HS-27A (cell line): ENCODE data around the gene NRSN2.
"Not testable (repeated sequence)": the region's sequence is repeated elsewhere in the genome, so short reads cannot be mapped to it uniquely, and the experiment has no call there.

ENCODE experiments used
- DNase-seq: peaks from one replicate; pipeline ENCODE4 v3.0.0-alpha.2; 2012; ENCODE audit warnings: low read depth, missing footprints

The NRSN2 gene

DNA sequence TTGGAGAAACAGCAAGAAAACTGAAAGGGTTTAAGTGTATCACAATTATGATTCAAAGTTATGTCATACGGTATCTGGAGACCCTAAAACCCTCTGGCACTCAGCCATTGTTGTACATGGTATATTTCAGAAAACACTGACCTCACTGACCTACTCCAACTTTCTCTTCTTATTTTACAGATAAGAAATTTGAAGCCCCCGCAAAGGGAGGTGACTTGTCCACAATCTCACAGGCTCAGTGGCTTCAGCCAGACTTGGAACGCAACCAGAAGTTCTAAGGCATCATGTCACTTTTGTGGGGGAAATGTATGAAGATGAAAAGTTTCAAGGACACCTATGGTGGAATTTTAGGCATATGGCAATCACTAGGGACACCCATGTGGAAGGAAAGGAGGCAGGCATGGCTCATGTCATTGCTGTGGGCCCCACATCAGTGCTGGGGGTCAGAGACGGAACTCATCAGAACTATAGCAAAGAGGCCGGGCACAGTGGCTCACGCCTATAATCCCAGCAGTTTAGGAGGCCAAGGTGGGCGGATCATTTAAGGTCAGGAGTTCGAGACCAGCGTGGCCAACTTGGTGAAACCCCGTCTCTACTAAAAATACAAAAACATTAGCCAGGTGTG lies 28.5 kb downstream of the NRSN2 start:
- DNase-seq: no peak

DNA sequence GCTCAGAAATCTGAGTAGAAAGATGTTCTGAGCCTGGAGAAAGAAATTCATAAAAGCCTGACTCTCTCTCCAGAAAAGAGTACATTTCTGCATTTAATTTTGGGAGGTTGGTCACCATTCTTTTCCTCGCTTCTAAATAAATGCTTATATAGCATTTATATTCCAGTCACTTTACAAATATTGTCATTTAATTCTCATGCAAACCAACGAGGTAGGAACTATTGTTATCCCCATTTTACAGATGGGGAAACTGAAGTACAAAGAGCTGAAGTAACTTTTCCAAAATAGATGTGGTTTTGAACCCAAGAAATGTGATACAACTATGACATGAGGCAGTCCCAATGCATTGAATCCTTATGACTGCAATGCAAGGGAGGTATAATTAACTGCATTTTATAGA lies 29.2 kb downstream of the NRSN2 start:
- DNase-seq: no peak

DNA sequence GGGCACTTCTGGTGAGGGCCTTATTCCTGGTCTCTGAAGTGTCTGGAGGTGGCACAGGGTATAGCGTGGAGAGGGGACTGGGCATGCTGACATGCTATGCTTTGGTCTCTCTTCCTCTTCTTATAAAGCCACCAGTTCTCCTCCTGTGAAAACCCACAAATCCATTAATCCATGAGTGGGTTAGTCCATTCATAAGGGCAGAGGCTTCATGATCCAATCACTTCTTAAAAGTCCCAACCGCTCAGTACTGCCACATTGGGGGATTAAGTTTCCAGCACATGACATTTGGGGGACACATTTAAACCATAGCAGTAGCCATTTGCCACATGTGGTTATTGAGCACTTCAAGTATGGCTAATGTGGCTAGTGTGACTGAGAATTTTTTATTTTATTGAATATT lies 29.8 kb downstream of the NRSN2 start:
- no peak for DNase-seq

GRCh38 chr20:377578-377977 lies 30.7 kb downstream of the NRSN2 start:
- DNase-seq: not testable (repeated sequence)

DNA sequence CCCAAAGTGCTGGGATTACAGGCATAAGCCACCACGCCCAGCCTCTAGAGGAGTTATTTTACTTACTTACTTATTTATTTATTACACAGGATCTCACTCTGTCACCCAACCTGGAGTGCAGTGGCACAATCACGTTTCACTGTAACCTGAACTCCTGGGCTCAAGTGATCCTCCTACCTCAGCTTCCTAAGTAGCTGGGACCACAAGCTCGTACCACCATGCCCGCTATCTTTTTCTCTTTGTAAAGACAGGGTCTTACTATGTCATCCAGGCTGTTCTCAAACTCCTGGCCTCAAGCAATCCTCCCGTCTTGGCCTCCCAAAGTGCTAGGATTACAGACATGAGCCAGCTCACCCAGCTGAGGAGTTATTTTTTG lies 32.0 kb downstream of the NRSN2 start:
- DNase-seq: no peak

DNA sequence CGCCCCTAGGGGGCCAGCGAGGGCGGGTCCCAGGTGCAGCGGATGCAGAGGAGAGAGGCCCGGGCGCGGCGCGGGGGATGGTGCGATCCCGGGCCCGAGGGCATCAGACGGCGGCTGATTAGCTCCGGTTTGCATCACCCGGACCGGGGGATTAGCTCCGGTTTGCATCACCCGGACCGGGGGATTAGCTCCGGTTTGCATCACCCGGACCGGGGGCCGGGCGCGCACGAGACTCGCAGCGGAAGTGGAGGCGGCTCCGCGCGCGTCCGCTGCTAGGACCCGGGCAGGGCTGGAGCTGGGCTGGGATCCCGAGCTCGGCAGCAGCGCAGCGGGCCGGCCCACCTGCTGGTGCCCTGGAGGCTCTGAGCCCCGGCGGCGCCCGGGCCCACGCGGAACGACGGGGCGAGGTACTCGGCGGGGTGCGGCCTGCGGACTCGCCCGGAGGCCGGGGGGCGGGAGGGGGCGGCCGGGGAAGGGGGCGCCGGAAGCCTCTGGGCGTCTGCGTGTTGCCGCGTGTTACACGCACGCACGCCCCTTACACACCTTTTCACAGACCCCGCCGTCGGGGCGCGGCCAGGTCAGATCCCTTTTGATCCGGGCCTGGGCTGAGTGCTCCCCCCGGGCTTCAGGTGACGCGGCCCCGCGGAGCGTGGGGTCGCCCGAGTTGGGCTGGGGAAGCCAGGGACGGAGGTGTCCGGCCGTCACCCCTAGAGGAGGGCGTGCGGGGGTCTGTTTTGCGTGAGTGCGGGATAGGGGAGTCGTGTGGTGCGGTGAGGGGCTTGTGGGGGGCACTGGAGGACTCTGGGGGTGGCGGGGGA lies 34.1 kb downstream of the NRSN2 start:
- no peak for DNase-seq

DNA sequence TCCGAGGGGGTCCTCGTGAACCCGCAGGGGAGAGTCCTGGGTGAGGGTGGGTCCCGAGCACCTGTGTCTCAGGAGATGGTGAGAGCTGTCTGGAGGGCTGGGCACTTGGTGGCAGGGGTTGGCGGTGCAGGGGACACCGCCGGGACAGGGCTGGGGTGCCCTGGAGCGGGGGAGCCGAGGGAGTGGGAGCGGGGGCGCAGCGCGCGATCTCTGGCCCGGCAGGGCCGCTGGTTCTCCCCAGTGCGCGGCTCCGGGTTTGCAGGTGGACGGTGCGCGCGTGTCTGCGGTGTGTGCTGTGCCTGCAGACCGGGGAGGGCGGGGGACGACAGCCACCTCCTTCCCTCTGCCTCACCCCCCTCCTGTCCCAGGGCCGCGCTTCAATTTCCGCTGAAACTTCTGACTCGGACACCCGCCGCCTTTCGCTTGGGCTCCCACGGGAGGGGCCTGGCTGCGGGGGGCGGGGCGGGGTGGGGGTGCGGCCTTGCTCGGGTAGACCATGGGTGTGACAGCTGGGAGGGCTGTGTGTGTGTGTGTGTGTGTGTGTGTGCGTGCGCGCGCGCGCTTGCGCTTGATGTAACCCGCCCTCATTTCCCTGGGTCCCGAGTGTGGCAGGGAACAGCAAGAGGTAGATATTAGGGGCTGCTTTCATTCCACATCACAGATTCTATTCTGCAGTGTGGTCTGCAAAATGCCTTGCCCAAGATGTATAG lies 34.8 kb downstream of the NRSN2 start:
- DNase-seq: no peak

- no peak for DNase-seq
Observed at GRCh38 chr20:382291-383115, 35.6 kb downstream of the NRSN2 start.

GRCh38 chr20:383889-384288 lies 37.0 kb downstream of the NRSN2 start:
- DNase-seq: no peak

DNA sequence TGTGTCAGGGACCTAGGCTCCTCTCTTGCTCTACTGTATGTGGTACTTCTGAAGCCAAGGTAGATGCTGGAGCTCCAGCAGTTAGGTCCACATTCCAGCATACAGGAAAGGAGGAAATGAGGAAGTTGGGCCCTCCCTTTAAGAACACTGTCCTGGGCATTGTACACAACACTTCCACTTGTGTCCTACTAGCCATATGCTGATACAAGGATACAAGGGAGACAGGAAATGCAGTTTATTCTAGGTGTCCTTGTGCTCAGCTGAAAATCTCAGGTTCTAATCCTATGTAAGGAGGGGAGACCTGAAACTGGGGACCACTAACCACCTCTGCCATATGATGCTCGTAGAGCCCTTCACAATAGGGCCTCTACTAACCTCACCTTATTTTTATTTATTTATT lies 37.8 kb downstream of the NRSN2 start:
- no peak for DNase-seq

DNA sequence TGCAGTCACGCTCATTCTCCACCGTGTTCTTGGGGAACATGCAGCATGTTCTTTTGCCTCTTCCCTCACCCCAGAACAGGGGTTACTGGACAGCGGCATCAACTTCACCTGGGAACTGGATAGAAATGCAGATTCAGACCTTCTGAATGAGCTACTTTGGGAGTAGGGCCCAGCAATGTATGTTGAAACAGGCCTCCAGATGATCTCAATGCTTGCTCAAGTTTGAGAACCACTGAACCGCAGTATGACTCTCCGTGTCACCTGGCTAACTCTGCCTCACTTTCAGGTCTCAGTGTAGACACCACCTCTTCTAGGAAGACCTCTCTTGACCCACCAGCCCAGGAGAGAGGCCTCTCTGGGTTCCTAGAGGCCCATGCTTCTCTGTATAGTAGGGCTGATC lies 38.5 kb downstream of the NRSN2 start:
- no peak for DNase-seq

GRCh38 chr20:386634-387033 lies 39.7 kb downstream of the NRSN2 start:
- not testable (repeated sequence) for DNase-seq

DNA sequence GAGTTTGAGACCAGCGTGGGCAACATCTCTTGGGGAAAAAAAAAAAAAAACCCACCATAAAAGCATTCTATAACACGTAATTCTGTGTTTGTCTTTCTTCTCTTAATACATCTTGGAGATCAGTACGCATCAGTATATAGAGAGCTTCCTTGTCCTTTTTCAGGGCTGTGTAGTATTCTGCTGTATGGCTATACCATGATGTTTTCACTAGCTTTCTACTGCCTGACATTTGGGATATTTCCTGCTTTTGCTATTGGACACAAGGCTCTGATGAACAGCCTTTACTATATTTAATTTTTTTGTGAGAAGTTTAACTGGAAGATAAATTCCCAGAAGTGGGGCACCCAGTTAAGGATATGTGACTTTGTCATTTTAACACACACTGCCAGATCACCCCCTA lies 40.6 kb downstream of the NRSN2 start:
- DNase-seq: no peak

DNA sequence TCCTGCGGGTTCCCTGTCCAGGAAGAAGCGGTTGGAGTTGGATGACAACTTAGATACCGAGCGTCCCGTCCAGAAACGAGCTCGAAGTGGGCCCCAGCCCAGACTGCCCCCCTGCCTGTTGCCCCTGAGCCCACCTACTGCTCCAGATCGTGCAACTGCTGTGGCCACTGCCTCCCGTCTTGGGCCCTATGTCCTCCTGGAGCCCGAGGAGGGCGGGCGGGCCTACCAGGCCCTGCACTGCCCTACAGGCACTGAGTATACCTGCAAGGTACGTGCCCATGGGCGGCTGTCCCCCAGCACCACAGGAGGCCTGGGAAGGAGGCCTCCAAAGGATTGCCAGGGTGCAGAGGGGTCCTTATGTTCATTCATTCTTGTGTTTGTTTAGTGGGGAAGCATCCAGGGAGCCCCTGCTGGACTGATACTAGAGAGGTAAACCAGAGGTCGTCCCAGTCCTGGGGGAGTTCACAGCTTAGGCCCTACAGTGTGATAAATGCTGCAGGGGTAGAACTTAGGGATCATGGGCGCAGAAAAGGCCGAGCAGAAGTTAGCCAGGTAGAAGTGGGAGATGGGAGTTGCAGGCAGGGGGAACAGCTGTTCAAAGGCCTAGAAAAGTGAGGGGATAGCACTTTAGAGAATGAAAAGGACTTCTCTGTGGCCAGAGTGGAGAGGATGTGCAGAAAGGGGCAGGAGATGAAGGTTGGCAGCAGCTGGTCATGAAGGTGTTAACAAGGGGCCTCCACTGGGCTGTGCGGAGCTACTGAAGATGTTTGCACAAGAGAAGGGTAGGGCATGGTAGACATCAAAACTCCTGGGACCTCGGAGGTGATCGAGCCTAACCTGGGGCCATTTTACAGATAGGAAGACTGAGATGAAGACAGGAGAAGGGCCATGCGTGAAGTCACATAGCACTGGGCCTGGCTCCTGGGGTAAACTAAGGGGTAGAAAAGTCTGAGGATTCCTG lies 41.4 kb downstream of the NRSN2 start:
- no peak for DNase-seq

- no peak for DNase-seq
Observed at GRCh38 chr20:389220-389619, 42.3 kb downstream of the NRSN2 start.

DNA sequence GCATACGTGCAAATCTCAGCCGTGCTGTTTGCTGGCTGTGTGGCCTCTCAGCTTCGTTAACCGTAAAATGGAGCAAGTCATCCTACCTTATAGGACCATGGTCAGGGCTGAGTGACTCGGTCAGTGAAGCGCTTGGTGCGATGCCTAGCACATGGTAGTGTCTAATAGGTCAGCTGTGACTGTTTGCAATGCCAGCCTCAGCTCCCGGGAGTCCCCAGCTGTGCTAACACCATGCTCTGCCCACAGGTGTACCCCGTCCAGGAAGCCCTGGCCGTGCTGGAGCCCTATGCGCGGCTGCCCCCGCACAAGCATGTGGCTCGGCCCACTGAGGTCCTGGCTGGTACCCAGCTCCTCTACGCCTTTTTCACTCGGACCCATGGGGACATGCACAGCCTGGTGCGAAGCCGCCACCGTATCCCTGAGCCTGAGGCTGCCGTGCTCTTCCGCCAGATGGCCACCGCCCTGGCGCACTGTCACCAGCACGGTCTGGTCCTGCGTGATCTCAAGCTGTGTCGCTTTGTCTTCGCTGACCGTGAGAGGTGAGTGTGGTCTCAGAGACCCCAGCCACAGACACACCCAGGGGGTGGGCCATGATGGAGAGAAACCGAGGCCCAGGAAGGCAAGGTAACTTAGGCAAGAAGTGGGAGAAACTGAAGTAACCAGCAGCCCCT lies 44.3 kb downstream of the NRSN2 start:
- DNase-seq: no peak

GRCh38 chr20:393296-393695 lies 46.4 kb downstream of the NRSN2 start:
- DNase-seq: not testable (repeated sequence)

DNA sequence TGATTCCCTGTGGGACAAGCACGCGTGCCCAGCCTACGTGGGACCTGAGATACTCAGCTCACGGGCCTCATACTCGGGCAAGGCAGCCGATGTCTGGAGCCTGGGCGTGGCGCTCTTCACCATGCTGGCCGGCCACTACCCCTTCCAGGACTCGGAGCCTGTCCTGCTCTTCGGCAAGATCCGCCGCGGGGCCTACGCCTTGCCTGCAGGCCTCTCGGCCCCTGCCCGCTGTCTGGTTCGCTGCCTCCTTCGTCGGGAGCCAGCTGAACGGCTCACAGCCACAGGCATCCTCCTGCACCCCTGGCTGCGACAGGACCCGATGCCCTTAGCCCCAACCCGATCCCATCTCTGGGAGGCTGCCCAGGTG lies 49.3 kb downstream of the NRSN2 start:
- DNase-seq: no peak

- DNase-seq: no peak
Observed at GRCh38 chr20:396619-397431, 49.9 kb downstream of the NRSN2 start.
